ENCODE data around the gene NDUFAF7. TPM values are rescaled to one million over a fixed set of nuclear protein-coding genes. Genes with fewer than 3 reads are reported as not detected.

Gene NDUFAF7
- total and polyA plus RNA-seq, 10 of the 15 experiments (the other 5 are each of a cell fraction or from before 2014, with no cell fraction given): 16.6 to 39.5 (median 24.3) TPM

GRCh38 chr2:37274359-37274965, 43.0 kb downstream of the NDUFAF7 start:
- POLR2A ChIA-PET: no interaction called here
- BruUV-seq (replicated peaks): no TSS peak
- in situ Hi-C loops (cut with MboI): no loop called here

More at GRCh38 chr2:37274359-37274965, 43.0 kb downstream of the NDUFAF7 start:
- Histone ChIP-seq H3K79me2 (ENCODE audit: control insufficient read depth, insufficient read depth, low read length) (no peaks in the 10 kb centered on the region), H3K27me3 (replicated peaks in 1 of 2; ENCODE audit: control insufficient read depth in 2 of 2, insufficient read depth in 2 of 2, low read length in 1 of 2) (no peaks in the 10 kb centered on the region), H3K9ac (ENCODE audit: control insufficient read depth, insufficient read depth, low read length) (no peak overlapping the region), H3K27ac (ENCODE audit: control insufficient read depth, insufficient read depth) (no peak overlapping the region), H3K4me1 (ENCODE audit: control insufficient read depth, insufficient read depth, low read length) (no peaks in the 10 kb centered on the region), H3K9me3 (replicated peaks; ENCODE audit: control insufficient read depth, insufficient read depth, low read length) (no peaks in the 10 kb centered on the region), H3K4me2 (ENCODE audit: control insufficient read depth, insufficient read depth) (no peak overlapping the region), H3K4me3 (no peak overlapping the region), H2AFZ (ENCODE audit: control insufficient read depth, low read depth, low read length) (no peak overlapping the region), H3K36me3 (ENCODE audit: control insufficient read depth in 2 of 2, insufficient read depth in 2 of 2, low read length in 1 of 2) (peaks cover 0 to 1% of the 10 kb centered on the region in 2 experiments; a peak in 3 of 4 replicates), H4K20me1 (ENCODE audit: control insufficient read depth, insufficient read depth) (no peaks in the 10 kb centered on the region)
- ATAC-seq (no peak), DNase-seq (ENCODE audit: low read depth, low spot score) (no peak), FAIRE-seq (no peak)
- ChIA-PET SMC1A (ENCODE audit: uncharacterized antibody, unreplicated experiment) (interaction anchor here (0.9 to 1.5 kb wide), 2 partner anchors 10 to 26 kb away, joined by 3 to 4 read pairs; no protein-coding TSS in a partner anchor), RAD21 (ENCODE audit: unreplicated experiment) (no interaction called here), CTCF (no interaction called here)
- intact Hi-C loops (cut with micrococcal nuclease; ENCODE audit: unreplicated experiment): no loop called here
- WGBS (ENCODE audit: insufficient coverage, insufficient replicate concordance, low lambda C conversion rate, missing lambda C conversion rate): 78% methylated on average over 6 of the region's 6 CpGs
- no peak for TF ChIP-seq IRF3 (IDR thresholded peaks at IDR 0.05)
- no peak for TF ChIP-seq ATF2 (IDR thresholded peaks at IDR 0.05; ENCODE audit: low read length)
